ENCODE measurements around the gene TNKS1BP1.

DNA sequence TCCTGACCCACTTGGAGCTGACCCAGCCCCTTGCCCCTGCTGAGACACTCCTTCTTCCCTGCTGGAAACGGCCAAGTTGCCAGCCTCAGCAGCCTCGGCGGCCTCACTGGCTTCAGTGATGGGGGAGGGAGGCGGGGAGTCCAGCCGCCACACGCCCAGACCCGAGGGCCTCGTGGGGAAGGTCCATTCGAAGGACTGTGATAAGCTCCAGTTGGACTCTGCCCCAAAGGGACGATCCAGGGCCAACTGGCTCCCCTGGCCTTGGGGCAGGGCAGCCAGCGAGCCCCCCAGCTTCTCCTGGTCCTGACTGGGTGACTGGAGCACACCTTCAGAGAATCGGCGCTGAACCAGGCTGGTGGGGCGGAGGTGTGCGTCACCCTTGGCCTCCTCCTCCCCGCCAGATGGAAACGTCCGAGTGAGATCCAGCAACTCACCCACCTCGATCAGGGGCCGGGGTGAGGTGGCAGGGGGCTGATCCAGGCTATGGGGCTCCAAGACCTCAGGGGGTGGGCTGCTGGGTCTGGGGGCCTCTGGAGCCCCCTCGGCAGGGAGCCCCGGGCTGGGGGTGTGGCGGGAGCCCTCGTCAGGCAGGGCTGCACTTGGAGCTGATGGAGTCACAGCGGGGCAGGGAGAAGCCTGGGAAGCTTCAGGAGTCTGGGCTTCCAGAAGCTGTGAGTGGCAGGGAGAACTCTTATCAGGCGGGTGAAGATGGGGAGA is 11.5 kb downstream of the TNKS1BP1 start:
- TF ChIP-seq, protein P1, sequence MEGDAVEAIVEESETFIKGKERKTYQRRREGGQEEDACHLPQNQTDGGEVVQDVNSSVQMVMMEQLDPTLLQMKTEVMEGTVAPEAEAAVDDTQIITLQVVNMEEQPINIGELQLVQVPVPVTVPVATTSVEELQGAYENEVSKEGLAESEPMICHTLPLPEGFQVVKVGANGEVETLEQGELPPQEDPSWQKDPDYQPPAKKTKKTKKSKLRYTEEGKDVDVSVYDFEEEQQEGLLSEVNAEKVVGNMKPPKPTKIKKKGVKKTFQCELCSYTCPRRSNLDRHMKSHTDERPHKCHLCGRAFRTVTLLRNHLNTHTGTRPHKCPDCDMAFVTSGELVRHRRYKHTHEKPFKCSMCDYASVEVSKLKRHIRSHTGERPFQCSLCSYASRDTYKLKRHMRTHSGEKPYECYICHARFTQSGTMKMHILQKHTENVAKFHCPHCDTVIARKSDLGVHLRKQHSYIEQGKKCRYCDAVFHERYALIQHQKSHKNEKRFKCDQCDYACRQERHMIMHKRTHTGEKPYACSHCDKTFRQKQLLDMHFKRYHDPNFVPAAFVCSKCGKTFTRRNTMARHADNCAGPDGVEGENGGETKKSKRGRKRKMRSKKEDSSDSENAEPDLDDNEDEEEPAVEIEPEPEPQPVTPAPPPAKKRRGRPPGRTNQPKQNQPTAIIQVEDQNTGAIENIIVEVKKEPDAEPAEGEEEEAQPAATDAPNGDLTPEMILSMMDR (IDR thresholded peaks at IDR 0.05; ENCODE audit: borderline replicate concordance, extremely low read depth, low read length, poor library complexity, severe bottlenecking), result no peak
- no peak for TF ChIP-seq EZH2 (IDR thresholded peaks at IDR 0.05; ENCODE audit: borderline replicate concordance, low read depth, low read length, severe bottlenecking)

Measured in DND-41 (cell line).